GM12872 (cell line): ENCODE data around the gene PXT1.

Experiments used
- CTCF ChIP-seq: IDR thresholded peaks from 3 replicates; pipeline ENCODE4 v1.5.1; 2011; ENCODE audit warnings: low read depth, mild to moderate bottlenecking, low read length, moderate library complexity; ENCODE audit not compliant: insufficient read depth

Gene PXT1

DNA sequence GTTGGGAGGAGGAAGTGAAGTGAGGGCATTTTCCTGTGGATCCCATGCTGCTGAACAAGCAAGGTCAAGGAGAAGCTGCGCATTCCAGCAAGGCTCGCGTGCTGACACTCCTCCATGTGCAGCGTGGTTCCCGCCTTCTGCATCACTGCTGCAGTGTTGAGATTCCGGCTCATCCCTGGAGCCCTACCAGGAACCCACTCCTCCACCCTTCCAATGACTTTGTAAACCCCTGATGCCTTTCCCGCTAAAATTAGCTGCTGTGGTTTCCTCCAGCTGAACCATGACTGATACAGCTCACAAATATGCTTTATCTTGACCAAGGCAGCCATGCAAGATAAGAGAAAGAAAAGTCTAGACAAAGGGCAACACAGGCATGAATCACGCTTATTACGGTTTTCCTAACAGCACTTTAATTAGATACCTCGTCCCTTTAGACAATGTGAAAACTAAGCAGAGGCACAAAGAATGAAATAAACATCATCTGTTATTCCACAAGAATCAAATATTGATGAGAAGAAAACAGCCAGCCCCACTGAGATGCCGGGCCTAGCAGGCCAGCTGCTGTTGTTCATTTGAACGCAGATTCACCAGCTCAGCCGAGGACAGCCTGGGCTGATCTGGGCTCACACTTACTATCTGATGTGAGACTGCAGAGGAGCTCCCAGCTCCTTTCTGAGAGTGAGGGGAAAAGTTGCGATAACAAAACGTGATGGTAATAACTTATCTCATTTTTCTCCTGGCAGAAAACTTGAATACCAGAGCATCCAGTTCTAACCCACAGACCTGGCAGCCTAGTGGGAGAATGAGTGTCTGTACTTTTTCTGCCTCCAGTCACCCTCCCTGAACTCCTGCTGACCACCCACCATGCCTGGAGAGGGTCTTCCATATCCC is 91.7 kb downstream of the PXT1 start:
- TF ChIP-seq CTCF: no peak

DNA sequence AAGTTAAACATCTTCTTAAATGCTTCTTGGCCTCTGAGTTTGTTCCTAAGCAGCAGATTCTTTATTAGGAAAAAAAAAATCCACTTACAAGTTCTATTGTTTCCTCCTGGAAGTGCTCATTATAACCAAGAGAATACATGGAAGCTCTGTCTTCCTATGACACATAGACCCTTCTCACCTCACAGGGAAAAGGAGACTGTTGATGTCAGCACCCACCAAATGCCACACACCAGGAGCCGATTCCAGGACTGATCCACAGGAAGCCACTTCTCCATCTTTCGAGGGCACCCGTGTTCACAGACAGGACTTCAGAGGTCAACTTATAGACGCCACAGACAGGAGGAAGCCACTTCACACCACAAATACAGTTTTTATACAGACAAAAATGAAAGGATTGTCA is 92.6 kb downstream of the PXT1 start:
- no peak for TF ChIP-seq CTCF

GRCh38 chr6:36349240-36349639 is 93.4 kb downstream of the PXT1 start:
- no peak for TF ChIP-seq CTCF

- no peak for TF ChIP-seq CTCF
Measured at GRCh38 chr6:36347621-36348020, 95.0 kb downstream of the PXT1 start.

GRCh38 chr6:36346486-36347273 is 96.0 kb downstream of the PXT1 start:
- no peak for TF ChIP-seq CTCF

DNA sequence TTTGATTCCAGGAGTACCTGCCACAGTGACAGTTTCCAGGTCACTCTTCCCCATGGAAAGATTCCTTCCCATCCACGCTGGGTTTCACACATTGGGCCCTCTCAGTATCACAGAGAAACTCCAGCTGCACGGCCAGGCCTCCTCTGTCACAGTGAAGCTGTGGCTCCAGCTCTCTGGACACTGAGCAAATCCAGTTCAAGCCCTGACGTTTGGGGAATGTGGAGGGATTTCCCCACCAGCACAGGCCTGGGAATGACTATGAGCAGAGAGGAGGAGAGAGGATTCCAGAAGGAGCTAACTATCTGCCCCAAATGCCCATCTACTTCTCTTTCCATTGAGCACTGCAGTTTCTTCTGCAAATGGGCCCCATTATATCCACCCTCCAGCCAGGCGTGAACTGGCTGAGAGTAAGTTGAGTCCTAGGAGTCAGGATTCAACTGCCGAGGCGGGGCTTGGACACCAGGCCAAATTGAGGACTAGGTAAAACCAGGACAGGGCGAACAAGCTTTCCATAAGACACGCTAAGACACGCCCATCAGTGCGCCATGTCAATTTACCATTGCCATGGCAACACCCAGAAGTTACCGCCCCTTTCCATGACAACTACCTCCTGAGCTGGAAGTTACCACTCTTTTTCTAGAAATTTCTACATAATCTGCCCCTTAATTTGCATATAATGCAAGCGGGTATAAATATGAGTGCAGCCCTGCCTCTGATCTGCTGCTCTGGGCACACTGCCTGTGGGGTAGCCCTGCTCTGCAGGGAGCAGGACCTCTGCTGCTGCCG is 96.8 kb downstream of the PXT1 start:
- TF ChIP-seq CTCF: no peak
